ENCODE data around the gene GRXCR1.

- TF ChIP-seq TP53 (CRISPR knock-in tag; IDR thresholded peaks at IDR 0.05) (no peak), CTCF (IDR thresholded peaks at IDR 0.05) (no peak), EP300 (IDR thresholded peaks at IDR 0.05) (no peak), MAZ (IDR thresholded peaks at IDR 0.05; ENCODE audit: borderline replicate concordance, low read depth, low read length) (no peak), RCOR1 (IDR thresholded peaks at IDR 0.05; ENCODE audit: low read depth, low read length) (no peak)
These were observed 60.8 kb downstream of the GRXCR1 start for GRCh38 chr4:42953321-42953720.

Data from A549 (cell line).